Epithelial cell of esophagus (primary cell): ENCODE measurements around the gene RSPO1.

ENCODE experiments used
- DNase-seq: peaks from one replicate; pipeline ENCODE4 v3.0.0; 2010; ENCODE audit warnings: low read depth
- H3K4me3 ChIP-seq: 2 replicates; pipeline ENCODE4 v1.5.1; 2011; ENCODE audit warnings: mild to moderate bottlenecking, low read length, control low read depth
- CTCF ChIP-seq: IDR thresholded peaks from 2 replicates; pipeline ENCODE4 v1.5.1; 2011; ENCODE audit warnings: low read depth, mild to moderate bottlenecking, low read length, control low read depth, inconsistent platforms; ENCODE audit not compliant: insufficient read depth; ENCODE audit errors: missing control alignments

The RSPO1 gene

DNA sequence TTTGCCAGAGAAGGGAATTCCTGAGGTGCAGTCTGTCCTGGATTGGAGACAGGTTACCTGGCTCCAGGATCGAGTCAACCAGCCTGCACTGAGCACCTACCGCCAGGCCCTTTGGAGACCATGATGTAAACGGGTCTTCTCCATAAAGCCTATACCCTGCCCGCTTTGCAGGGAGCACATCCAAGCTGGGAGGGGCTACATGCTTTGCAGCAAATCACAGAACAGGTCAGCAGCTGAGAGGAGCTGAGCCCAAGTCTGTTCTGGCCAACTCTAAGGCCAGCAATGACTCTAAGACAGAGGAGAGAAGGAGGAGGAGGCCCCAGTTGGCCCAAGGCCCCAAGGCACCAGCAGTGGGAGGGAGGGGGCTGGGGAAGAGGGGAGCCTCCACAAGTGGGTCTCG, 15.5 kb upstream of the RSPO1 start:
- no peak for DNase-seq
- TF ChIP-seq CTCF = no peak
- H3K4me3 ChIP-seq = no peak overlapping the region

GRCh38 chr1:37647281-37647680, 12.6 kb upstream of the RSPO1 start:
- no peak overlapping the region for H3K4me3 ChIP-seq
- no peak for TF ChIP-seq CTCF
- DNase-seq = no peak

DNA sequence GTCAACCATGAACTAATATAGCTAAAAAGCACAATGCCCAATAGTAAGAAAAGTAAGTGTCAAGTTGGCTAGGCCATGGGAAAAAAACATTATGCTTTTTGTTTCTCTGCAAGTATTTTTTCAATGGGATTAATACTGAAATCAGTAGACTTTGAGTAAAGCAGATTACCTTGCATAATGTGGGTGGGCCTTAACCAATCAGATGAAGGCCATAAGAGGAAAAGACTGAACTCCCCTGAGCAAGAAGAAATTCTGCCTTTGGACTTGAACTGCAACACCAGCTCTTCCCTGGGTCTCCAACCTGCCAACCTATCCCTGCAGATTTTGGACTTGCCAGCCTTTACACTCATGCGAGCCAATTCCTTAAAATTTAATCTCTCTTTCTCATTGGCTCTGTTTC, 6.4 kb upstream of the RSPO1 start:
- no peak for DNase-seq
- TF ChIP-seq CTCF = no peak
- H3K4me3 ChIP-seq = no peak overlapping the region

GRCh38 chr1:37636435-37636834, 1.7 kb upstream of the RSPO1 start:
- no peak for DNase-seq
- no peak overlapping the region for H3K4me3 ChIP-seq
- TF ChIP-seq CTCF = no peak

DNA sequence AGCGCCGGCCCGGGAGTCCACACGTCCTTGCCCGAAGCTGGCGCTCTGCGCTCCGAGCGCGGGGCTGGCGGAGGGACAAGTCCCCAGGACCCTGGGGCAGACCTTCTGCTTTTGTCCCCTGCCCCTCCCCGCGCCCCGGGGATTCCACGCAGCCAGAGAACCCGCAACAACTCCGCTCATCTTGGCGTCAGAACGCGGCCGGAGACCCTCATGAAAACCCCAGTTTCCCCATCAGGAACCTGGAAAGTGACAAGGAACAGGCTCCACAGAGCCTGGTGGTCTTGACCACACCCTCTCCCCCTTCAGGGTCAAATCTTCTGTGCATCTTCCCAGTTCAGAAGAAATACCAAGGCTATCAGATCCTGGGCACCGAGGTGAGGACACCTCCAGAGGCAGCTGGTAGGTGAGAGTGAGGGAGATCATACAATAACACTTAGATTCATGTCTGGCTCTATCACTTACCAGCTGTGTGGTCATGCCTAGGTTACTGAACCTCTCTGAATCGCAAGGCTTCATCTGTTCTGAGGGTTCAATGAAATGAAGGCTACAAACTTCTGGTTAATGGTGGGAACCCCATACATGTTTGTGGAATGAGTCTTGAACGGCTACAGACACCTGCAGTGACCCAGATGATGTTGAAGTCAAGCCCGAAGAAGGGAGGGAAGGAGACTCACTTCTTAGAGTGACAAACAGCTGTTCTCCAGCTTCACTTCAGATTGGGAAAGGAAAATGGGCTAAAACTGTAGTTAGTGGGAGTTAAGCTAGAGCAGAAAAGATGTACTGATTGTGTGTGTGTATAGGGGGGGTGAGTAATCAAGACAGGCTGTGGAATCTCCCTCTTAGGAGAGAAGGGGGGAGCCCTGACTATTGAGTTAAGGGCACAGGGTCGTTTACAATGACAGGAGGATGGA, 555 bp upstream of the RSPO1 start:
- no peak for DNase-seq
- H3K4me3 ChIP-seq = no peak overlapping the region
- no peak for TF ChIP-seq CTCF

GRCh38 chr1:37633938-37634243, 801 bp downstream of the RSPO1 start:
- TF ChIP-seq CTCF = no peak
- no peak overlapping the region for H3K4me3 ChIP-seq
- no peak for DNase-seq
